Measurements from ENCODE around the gene TRPM3.

Gene TRPM3

GRCh38 chr9:70878576-70878975 lies 242.8 kb downstream of the TRPM3 start:
- no peak for DNase-seq

DNA sequence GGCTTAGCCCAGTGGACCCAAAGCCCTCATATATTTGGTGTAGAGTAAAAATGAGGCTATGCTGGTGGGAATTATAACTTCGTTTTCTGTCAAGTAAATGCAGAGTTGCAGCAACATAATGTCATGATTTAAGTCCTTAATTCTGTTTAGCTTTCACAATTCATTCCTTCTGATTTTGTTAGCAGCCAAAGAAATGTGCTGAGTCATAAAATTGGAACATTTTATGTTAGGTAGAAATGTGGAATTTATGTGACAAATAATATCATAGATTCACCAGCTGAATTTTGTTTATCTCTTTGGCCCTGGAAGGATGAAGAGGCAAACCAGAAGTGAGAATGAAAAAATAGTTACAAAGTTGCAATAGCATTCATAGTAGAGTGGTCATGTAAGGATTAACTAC lies 247.0 kb downstream of the TRPM3 start:
- no peak for DNase-seq

- DNase-seq = no peak
Measured at GRCh38 chr9:70873506-70873905, 247.9 kb downstream of the TRPM3 start.

DNA sequence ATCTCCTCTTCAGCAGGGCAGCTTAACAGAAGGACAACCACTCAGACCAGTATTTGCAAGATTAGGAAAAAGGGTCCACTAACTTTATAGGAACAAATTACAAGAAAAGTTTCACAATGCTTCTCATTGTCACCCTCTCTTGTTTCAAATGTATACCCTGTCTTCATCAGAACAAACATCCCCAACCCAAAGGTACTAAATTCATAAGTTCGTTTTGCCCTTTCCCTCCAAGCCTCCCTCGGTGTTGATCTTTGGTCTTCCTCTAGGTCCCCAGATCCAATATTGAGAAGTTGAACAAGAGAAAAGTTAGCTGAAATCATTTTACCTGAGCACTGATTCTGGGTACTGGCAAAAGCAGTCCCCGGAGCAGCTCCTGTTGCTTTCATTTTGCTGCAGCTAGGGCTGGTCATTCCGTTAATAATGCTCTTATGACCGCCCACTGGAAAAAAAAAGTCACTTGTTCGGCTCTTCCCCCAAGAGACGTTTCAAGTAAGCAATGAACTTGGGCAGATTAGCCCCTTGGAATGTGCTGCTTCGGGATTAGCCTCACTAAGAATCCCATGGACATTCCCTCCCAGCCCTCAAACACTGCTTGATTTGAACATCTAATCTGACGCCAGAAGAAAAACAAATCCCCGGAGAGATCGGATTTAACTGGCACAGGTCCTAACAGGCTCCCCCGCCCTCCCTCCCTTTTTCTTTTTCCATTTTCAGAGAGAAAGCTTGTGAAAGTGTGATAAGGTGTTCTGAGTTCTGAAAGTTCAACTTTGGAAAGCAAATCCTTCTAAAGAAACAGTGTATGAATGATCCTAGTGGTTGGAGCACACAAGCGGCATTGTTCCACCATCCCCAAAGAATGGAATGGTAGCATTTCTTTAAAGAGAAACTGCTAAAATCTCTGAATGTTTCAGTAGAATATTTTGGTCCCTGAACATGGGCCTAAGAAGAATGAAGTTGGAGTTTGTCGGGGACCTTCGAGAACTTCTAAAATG lies 252.5 kb downstream of the TRPM3 start:
- no peak for DNase-seq

GRCh38 chr9:70868041-70868440 lies 253.4 kb downstream of the TRPM3 start:
- no peak for DNase-seq

DNA sequence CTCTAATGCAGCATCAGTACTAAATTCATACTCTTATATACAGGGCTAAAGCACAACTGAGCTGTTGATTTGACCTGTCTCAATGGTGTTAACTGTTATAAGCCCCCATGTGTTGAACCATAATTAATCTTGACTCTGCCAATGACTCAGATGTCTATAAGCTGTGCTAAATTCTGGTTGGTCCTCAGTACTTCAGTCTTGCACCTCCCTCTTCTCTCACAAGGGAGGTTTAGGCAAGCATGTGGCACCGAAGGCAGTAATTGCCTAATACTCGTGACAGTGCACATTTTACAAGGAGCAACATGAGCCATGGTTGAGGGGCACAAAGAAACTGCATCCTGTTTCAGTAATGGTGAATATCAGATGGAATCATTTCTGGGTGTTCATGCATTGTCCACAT lies 255.9 kb downstream of the TRPM3 start:
- DNase-seq = no peak

DNA sequence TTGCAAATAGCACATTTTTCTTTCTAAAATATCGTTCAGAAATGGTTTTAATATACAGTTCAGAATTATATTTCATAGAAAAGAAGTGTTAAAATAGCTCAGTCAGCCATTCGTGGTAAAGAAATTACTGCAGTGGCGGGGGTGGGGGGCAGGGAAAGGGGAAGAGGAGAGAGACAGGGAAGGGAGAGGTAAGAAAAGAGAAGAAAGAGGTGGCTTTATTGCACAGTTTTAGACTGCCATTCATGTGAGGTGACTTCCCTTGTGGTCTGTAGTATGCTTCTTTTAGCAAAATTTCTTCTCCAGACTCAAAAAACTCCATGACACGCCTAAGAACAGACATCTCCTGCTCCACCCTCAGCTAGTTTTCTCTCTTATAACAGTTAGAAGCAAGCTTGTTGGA lies 259.6 kb downstream of the TRPM3 start:
- DNase-seq = no peak

GRCh38 chr9:70861376-70861775 lies 260.0 kb downstream of the TRPM3 start:
- DNase-seq = no peak

- no peak for DNase-seq
Measured at GRCh38 chr9:70859694-70860093, 261.7 kb downstream of the TRPM3 start.

- DNase-seq = no peak
Measured at GRCh38 chr9:70856411-70856810, 265.0 kb downstream of the TRPM3 start.

- DNase-seq = no peak
Measured at GRCh38 chr9:70852711-70853240, 268.6 kb downstream of the TRPM3 start.

GRCh38 chr9:70840266-70840665 lies 281.2 kb downstream of the TRPM3 start:
- no peak for DNase-seq

GRCh38 chr9:70835323-70835722 lies 286.1 kb downstream of the TRPM3 start:
- DNase-seq = no peak

GRCh38 chr9:70832492-70832891 lies 288.9 kb downstream of the TRPM3 start:
- no peak for DNase-seq

DNA sequence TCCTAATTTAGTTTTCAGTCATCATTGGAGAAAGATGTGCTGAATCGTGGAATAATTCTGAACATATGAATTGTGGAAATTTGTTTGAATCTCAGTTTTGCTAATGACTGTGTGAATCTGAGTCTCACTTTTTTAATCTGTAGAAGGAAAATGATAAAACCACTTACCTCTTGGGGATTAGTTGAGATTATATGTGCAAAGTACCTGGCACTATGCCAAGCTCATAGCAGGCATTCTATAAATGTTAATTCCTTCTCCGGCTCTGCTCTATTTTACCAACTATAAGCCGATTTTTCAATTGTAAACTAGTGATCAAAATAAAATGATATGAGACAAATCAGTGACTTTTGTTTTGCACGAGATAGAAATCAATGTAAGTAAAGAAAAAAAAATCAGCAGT lies 290.8 kb downstream of the TRPM3 start:
- no peak for DNase-seq

DNA sequence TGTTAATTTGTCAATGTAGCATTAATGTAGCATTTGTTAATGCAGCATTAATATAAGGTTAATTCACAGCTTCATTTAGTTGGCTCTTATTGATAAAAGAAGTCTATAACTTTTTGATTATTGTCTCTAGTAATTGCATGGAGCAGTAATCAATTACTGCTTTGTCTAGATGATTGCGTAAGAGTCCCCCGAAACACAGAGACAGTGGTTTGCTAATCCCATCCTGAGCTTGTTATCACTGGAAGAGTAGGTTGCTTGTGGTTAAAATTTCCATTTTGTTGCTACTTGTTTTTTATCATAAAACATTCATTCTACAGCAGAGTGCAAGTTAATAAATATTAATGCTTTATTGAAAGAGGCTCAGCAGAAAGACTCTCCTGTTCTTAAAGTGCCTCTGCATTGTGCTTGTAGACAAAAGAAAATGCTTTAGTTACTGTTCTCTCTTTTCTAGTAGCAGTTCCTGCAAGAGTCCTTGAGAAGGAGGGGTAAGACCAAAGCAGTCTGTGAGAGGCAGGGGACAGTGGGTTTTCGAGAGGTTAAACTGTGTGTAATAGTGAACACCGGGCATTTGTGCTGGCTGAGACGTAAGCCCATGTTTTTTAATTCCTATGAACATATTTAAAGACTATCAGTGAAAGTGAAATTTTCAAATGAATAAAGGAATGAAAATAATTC lies 291.7 kb downstream of the TRPM3 start:
- DNase-seq = no peak

DNA sequence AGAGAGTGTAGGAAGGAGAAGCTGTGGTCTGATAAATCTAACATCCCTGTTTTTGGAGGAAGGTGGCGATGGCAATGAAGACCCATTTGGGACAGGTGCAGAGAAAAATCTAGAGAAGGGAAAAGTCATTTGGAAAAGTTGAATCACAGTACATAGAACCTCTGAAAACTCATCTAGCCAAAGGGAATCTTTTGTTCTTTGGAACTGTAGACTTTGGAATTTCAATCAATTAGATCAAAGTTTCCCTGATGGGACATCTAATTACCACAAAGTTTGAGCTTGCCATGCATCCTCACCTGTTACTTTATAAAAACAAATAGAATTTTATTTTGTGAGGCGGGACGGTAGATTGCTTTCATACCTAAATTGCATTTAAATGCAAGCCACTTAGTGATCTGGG lies 294.9 kb downstream of the TRPM3 start:
- DNase-seq = no peak

DNA sequence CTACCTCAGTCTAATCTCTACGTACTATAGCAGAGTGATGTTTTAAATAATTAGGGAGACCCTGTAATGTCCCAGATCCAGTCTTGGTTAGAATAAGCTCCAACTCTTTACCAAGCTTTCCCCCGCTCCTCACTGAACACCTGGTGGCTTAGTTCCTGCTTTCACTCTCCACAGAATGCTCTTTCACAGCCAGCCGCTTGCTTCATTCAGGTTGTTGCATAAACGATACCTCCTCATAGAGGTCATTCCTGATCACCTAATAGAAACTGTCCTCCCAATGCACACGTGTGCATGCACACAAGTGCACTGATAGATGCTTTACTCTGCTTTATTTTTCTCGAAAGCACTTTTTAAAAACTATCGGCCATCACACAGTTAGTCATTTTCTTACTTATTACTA lies 298.1 kb downstream of the TRPM3 start:
- no peak for DNase-seq

- no peak for DNase-seq
Measured at GRCh38 chr9:70817311-70817710, 304.1 kb downstream of the TRPM3 start.

DNA sequence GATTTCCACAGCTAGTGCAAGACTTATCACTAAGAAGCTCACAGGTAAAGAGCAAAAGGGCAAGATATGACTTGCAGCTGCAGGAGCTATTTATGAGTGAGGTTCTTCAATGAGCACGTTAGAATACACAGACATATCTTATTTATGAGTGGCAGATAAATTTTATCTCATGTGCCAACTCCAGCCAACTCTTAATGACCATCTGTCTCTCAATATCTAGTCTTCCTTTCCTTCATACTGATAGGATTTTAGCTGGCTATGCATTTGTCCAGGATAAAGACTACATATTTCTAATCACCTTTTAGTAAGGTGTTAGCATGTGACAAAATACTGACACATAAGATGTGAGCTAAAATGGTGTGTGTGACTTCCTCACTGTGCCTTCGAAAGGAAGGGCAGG lies 304.5 kb downstream of the TRPM3 start:
- no peak for DNase-seq

DNA sequence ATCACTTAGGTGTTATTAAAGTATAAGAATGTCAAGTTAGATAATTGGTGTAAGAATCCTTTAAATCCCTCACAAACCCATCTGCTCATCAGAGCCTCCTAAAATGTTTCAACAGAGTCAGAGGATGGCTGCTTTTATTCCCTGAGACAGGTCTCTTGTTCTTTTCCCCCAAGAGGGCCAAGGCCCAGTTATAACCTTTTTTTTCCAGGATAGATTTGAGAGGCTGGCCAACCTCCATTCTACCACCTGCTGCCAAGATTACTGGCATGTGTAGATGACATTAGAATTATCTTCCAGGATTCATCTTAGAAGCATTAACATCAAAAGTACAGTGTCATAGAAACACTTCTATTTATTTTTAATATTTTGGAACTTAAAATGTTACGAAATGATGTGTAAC lies 305.1 kb downstream of the TRPM3 start:
- DNase-seq = no peak

- DNase-seq = no peak
Measured at GRCh38 chr9:70814597-70814996, 306.8 kb downstream of the TRPM3 start.

GRCh38 chr9:70813141-70813540 lies 308.3 kb downstream of the TRPM3 start:
- DNase-seq = no peak

- DNase-seq = no peak
Measured at GRCh38 chr9:70811638-70812037, 309.8 kb downstream of the TRPM3 start.
